ENCODE data around the gene TSEN54.

TSEN54 gene

GRCh38 chr17:75503976-75504346, 12.4 kb upstream of the TSEN54 start:
- TF ChIP-seq POLR2AphosphoS5 (IDR thresholded peaks at IDR 0.05; ENCODE audit: low read depth, low read length) (no peak), SIN3A (IDR thresholded peaks at IDR 0.05; ENCODE audit: borderline replicate concordance, insufficient read depth, low read length) (no peak), TAF1 (IDR thresholded peaks at IDR 0.05; ENCODE audit: borderline replicate concordance, insufficient read depth, low read length) (no peak), FOXP2 (optimal IDR thresholded peaks at IDR 0.05; ENCODE audit: borderline replicate concordance, extremely low read depth, extremely low read length, insufficient read depth) (no peak), REST (IDR thresholded peaks at IDR 0.05; ENCODE audit: insufficient read depth in 1 of 2, low read depth in 2 of 2, low read length in 2 of 2) (no peak)

GRCh38 chr17:75504347-75505151, 11.8 kb upstream of the TSEN54 start:
- TF ChIP-seq TAF1 (IDR thresholded peaks at IDR 0.05; ENCODE audit: borderline replicate concordance, insufficient read depth, low read length) (no peak), FOXP2 (optimal IDR thresholded peaks at IDR 0.05; ENCODE audit: borderline replicate concordance, extremely low read depth, extremely low read length, insufficient read depth) (peak; percentile 20), REST (IDR thresholded peaks at IDR 0.05; ENCODE audit: insufficient read depth in 1 of 2, low read depth in 2 of 2, low read length in 2 of 2) (no peak)

DNA sequence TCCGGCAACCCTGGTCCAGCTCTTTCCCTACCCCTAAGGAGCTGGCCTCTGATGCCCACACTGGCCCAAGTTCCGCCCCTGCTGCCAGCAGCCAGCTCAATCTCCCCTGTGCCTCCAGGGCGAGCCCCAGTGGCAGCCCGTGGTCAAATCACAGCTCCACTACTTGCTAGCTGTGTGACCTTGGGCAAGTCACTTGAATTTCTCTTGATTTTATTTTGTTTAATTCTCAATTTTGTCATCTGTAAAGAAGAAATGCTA, 11.2 kb upstream of the TSEN54 start:
- TF ChIP-seq TAF1 (IDR thresholded peaks at IDR 0.05; ENCODE audit: borderline replicate concordance, insufficient read depth, low read length): no peak
- TF ChIP-seq REST (IDR thresholded peaks at IDR 0.05; ENCODE audit: insufficient read depth in 1 of 2, low read depth in 2 of 2, low read length in 2 of 2): no peak
- TF ChIP-seq SIN3A (IDR thresholded peaks at IDR 0.05; ENCODE audit: borderline replicate concordance, insufficient read depth, low read length): no peak
- no peak for TF ChIP-seq FOXP2 (optimal IDR thresholded peaks at IDR 0.05; ENCODE audit: borderline replicate concordance, extremely low read depth, extremely low read length, insufficient read depth)
- no peak for TF ChIP-seq POLR2AphosphoS5 (IDR thresholded peaks at IDR 0.05; ENCODE audit: low read depth, low read length)

DNA sequence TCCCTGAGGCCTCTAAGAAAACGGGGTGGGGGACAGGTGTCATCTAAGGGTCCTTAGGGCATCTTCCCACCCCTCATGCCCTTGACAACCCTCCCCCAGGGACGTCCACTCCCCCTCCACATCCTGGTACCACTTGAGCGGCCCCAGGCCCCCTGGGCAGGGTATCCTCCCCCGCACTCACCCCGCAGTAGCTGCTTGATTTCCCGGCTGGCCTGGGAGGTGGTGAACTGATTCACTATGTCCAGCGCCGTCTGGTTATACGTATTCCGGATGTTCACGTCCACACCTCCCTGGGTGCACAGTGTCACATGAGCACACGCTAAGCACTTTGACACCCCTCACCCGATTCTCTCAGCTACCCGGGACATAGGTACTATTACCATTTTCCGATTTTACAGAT, 10.7 kb upstream of the TSEN54 start:
- TF ChIP-seq TAF1 (IDR thresholded peaks at IDR 0.05; ENCODE audit: borderline replicate concordance, insufficient read depth, low read length) (no peak), REST (IDR thresholded peaks at IDR 0.05; ENCODE audit: insufficient read depth in 1 of 2, low read depth in 2 of 2, low read length in 2 of 2) (no peak), SIN3A (IDR thresholded peaks at IDR 0.05; ENCODE audit: borderline replicate concordance, insufficient read depth, low read length) (no peak), POLR2AphosphoS5 (IDR thresholded peaks at IDR 0.05; ENCODE audit: low read depth, low read length) (no peak), FOXP2 (optimal IDR thresholded peaks at IDR 0.05; ENCODE audit: borderline replicate concordance, extremely low read depth, extremely low read length, insufficient read depth) (no peak)

GRCh38 chr17:75506134-75506533, 10.2 kb upstream of the TSEN54 start:
- TF ChIP-seq SIN3A (IDR thresholded peaks at IDR 0.05; ENCODE audit: borderline replicate concordance, insufficient read depth, low read length): no peak
- TF ChIP-seq POLR2AphosphoS5 (IDR thresholded peaks at IDR 0.05; ENCODE audit: low read depth, low read length): no peak
- no peak for TF ChIP-seq FOXP2 (optimal IDR thresholded peaks at IDR 0.05; ENCODE audit: borderline replicate concordance, extremely low read depth, extremely low read length, insufficient read depth)
- no peak for TF ChIP-seq TAF1 (IDR thresholded peaks at IDR 0.05; ENCODE audit: borderline replicate concordance, insufficient read depth, low read length)
- TF ChIP-seq REST (IDR thresholded peaks at IDR 0.05; ENCODE audit: insufficient read depth in 1 of 2, low read depth in 2 of 2, low read length in 2 of 2): no peak

All from PFSK-1 (cell line).